Thyroid gland (tissue), 4 donors: ENCODE results near the gene B4GALNT3. TPM values are rescaled to one million over a fixed set of nuclear protein-coding genes. Genes with fewer than 3 reads are reported as not detected.

ENCODE experiments used
- DNase-seq, 2 donors: peaks; one replicate each; pipeline ENCODE4 v3.0.0-alpha.2; 2019
- H3K27ac ChIP-seq, 3 donors: fragments of 200-600 bp; sonication (generic); 1 replicate in 2 of 3; 2 replicates in 1 of 3; pipeline ENCODE4 v1.5.1; 2016 to 2019; ENCODE audit warnings: mild to moderate bottlenecking in 1 of 3, moderate library complexity in 1 of 3
- H3K27me3 ChIP-seq: fragments of 200-600 bp; sonication (generic); one replicate; pipeline ENCODE4 v1.5.1; 2019
- H3K36me3 ChIP-seq, 2 donors: fragments of 200-600 bp; sonication (generic); one replicate each; pipeline ENCODE4 v1.5.1; 2016 to 2019
- H3K4me1 ChIP-seq, 2 donors: fragments of 200-600 bp; sonication (generic); one replicate each; pipeline ENCODE4 v1.5.1; 2017 to 2019
- H3K4me3 ChIP-seq, 3 donors: fragments of 200-600 bp; sonication (generic); replicated peaks in 1 of 3; 1 replicate in 2 of 3; 2 replicates in 1 of 3; pipeline ENCODE4 v1.5.1; 2016; ENCODE audit warnings: mild to moderate bottlenecking in 1 of 3
- H3K9me3 ChIP-seq: fragments of 200-600 bp; sonication (generic); one replicate; pipeline ENCODE4 v1.5.1; 2017
- POLR2A ChIP-seq, 2 donors: fragments of 450-650 bp; IDR thresholded peaks; one replicate each; pipeline ENCODE4 v1.6.1; 2017; ENCODE audit warnings: antibody characterized with exemption in 2 of 2, mild to moderate bottlenecking in 2 of 2, moderate library complexity in 1 of 2
- WGBS, 2 donors: methylation state at CpG; one replicate each; pipeline ENCODE4 v1.1.5; 2017; 5-methylcytosine and 5-hydroxymethylcytosine counted together
- intact Hi-C: fragments of 100-400 bp; cut with DNase I; formaldehyde crosslinking; loops from one replicate; pipeline ENCODE4 v1.15.1; 2023
- total RNA-seq, 4 donors: library from RNA; depleted of rRNA; stranded (reverse); fragments of >200 nt; gene quantifications; one replicate each; pipeline ENCODE4 v1.2.3, GENCODE V29; 2016
- TF ChIP-seq, protein P1 (sequence below), 6 experiments: fragments of 200-600 bp in 3 of 6; fragments of 450-650 bp in 3 of 6; sonication (generic) in 3 of 6; IDR thresholded peaks; one replicate each; pipeline ENCODE4 v1.5.1; 2016 to 2019; ENCODE audit warnings: antibody characterized with exemption in 6 of 6, mild to moderate bottlenecking in 2 of 6, inconsistent platforms in 1 of 6, moderate library complexity in 1 of 6

The B4GALNT3 gene
- total RNA-seq, 4 donors from 2014 or later = 3.9 to 6.6 (median 5.6) TPM

DNA sequence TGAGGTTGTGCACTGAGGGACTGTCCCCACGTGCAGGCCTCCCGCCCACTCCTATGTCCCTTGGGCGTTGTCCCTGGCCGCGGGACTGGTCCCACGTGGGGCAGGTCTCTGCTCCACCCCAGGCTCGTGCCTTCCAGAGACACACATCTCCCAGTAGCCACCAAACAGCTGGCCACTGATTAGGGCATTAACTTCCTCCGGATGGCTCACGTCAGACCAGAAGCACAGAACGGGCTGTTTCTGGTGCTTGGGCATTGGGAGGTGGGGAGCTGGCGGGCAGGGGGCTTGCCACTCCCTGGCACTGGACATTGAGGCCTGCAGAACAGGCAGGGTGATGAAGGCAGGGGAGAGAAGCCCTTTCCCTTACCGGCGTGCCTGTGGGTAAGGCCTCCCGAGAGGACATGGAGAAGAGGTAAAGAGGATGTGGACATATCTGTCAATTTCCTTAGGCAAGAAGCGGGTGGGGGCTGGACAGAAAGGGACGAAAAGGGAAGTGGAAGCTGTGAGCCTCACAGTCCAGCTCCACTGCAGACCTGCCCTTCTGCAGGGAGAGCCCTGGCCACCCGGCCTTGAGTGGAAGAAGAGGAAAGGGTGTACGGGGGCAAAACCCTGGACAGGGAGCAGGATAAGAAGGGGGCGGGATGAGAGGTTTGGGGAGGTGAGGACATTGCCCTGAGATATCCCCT, 102.3 kb downstream of the B4GALNT3 start:
- TF ChIP-seq, protein P1, sequence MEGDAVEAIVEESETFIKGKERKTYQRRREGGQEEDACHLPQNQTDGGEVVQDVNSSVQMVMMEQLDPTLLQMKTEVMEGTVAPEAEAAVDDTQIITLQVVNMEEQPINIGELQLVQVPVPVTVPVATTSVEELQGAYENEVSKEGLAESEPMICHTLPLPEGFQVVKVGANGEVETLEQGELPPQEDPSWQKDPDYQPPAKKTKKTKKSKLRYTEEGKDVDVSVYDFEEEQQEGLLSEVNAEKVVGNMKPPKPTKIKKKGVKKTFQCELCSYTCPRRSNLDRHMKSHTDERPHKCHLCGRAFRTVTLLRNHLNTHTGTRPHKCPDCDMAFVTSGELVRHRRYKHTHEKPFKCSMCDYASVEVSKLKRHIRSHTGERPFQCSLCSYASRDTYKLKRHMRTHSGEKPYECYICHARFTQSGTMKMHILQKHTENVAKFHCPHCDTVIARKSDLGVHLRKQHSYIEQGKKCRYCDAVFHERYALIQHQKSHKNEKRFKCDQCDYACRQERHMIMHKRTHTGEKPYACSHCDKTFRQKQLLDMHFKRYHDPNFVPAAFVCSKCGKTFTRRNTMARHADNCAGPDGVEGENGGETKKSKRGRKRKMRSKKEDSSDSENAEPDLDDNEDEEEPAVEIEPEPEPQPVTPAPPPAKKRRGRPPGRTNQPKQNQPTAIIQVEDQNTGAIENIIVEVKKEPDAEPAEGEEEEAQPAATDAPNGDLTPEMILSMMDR (IDR thresholded peaks at IDR 0.05) = no peak
- no peak for TF ChIP-seq POLR2A (IDR thresholded peaks at IDR 0.05)
- Histone ChIP-seq H3K36me3 (no peaks in the 10 kb centered on the region), H3K4me3 (no peak overlapping the region), H3K4me1 (no peaks in the 10 kb centered on the region), H3K9me3 (no peaks in the 10 kb centered on the region), H3K27ac (no peak overlapping the region), H3K27me3 (no peaks in the 10 kb centered on the region)
- no peak for DNase-seq
- intact Hi-C loops = loop anchor here (10.0 kb wide), 1 partner anchor 533 kb away; no protein-coding TSS in a partner anchor
- 71 to 75% methylated on average over 18 to 19 of the region's 19 CpGs for WGBS, 2 donors

DNA sequence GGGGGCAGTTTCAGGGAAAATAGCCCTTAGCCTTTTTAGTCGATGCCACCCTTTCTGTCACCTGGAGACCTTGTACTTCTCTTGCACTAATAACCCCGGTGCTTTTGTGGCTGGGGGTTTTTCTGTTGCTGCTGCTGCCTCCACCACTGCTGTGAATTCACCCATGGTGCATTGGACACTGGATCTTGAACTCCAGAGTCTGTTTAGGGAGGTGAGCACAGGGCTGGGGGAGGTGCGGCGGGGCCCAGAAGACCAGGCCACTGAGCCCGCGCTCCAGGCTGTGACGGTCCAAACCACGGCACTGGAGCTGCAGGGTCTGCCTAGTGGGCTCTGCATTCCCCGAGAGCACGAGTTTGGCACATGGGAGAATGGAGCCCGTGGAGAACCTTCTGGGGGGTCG, 102.9 kb downstream of the B4GALNT3 start:
- WGBS, 2 donors = 89 to 97% methylated on average over 11 to 12 of the region's 12 CpGs
- H3K4me3 ChIP-seq = no peak overlapping the region

DNA sequence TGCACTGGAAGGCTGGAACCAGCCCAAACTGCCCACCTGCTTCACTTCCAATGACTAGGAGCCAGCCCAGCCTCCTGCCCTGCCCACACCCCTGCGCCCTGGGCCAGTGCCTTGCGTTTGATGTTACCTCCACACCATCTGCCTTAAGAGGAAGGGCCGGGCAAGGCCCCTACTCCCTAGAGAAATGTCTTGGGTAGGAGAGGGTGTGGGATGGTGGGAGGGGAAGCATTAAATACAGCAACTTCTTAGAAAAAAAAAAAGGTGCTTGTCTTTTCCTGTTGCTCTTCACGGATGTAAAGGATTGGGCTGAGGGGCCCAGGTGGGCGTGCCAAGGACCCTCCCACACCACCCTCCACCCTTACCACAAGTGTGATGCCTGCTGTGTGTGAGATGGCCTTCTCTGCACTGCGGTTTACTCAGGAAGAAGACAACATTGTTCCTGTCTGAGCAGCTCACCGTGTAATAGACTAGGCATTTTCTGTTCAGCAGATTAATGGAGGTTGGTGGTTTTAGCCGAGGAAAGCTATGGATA, 103.6 kb downstream of the B4GALNT3 start:
- Histone ChIP-seq H3K4me1 (no peaks in the 10 kb centered on the region), H3K4me3 (no peak overlapping the region), H3K36me3 (no peaks in the 10 kb centered on the region), H3K27ac (no peak overlapping the region), H3K27me3 (peaks cover 2% of the 10 kb centered on the region), H3K9me3 (no peaks in the 10 kb centered on the region)
- WGBS, 2 donors = 63 to 65% methylated on average over 8 of the region's 8 CpGs
- no peak for DNase-seq
- intact Hi-C loops = loop anchor here (10.0 kb wide), 1 partner anchor 531 kb away; no protein-coding TSS in a partner anchor
- no peak for TF ChIP-seq POLR2A (IDR thresholded peaks at IDR 0.05)
- TF ChIP-seq, protein P1 (IDR thresholded peaks at IDR 0.05) = no peak

More for the DNA sequence above, 102.9 kb downstream of the B4GALNT3 start:
- Histone ChIP-seq H3K36me3 (no peaks in the 10 kb centered on the region), H3K4me1 (no peaks in the 10 kb centered on the region), H3K9me3 (no peaks in the 10 kb centered on the region), H3K27ac (no peak overlapping the region), H3K27me3 (no peaks in the 10 kb centered on the region)
- DNase-seq = no peak
- TF ChIP-seq POLR2A (IDR thresholded peaks at IDR 0.05) = no peak
- TF ChIP-seq, protein P1 (IDR thresholded peaks at IDR 0.05) = no peak
- intact Hi-C loops = loop anchor here (10.0 kb wide), 1 partner anchor 532 kb away; no protein-coding TSS in a partner anchor

DNA sequence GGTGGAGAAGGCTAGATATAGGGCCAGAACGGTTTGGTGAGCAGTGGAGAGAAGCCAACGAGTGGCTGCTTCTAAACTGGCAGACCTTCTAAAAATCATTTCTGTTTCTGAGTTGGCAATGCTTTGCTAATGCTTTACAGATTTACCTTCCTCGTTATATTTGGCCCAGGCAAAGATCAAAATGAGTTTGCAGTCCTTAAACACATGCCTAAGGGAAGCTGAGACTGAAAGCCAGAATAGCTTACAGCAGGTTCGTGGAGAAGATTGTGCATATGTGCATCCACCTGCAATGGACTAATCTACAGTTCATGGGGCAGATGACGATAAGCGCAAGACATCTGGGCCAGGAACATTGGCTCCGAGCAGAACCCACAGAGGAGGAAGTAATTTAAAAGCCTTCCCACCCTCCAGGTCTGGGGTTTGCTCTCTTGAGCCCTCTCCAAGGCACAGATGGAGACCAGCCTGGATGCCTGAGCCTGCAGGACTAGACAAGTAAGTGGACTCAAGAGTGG, 104.1 kb downstream of the B4GALNT3 start:
- DNase-seq = no peak
- TF ChIP-seq, protein P1 (IDR thresholded peaks at IDR 0.05) = no peak
- no peak for TF ChIP-seq POLR2A (IDR thresholded peaks at IDR 0.05)
- no peaks in the 10 kb centered on the region for H3K9me3 ChIP-seq
- H3K4me1 ChIP-seq = no peaks in the 10 kb centered on the region
- no peak overlapping the region for H3K4me3 ChIP-seq
- intact Hi-C loops = loop anchor here (10.0 kb wide), 1 partner anchor 531 kb away; no protein-coding TSS in a partner anchor
- peaks cover 3% of the 10 kb centered on the region for H3K27me3 ChIP-seq
- no peak overlapping the region for H3K27ac ChIP-seq
- 67 to 72% methylated on average over 7 of the region's 7 CpGs for WGBS, 2 donors
- no peaks in the 10 kb centered on the region for H3K36me3 ChIP-seq

DNA sequence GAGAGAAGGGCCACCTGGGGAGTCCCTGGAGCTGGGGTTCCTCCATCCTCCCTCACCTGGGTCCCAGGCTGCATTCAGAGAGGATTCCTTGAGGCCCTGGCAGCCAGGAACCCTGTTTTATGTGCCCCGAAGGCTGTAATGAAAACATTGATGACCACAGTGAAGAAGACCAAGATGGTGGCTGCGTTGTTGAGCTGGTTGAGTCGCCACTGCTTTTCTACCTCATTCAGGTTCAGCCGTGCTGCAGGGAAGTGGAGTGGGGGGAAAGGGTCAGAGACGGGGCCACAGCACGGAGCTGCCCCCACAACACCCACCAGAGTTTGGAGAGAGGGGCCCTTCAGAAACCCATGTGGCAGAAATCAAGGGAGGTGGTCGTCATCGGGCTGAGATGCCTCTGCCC, 105.4 kb downstream of the B4GALNT3 start:
- Histone ChIP-seq H3K4me1 (peaks cover 7 to 8% of the 10 kb centered on the region in 2 donors), H3K4me3 (no peak overlapping the region), H3K36me3 (no peaks in the 10 kb centered on the region), H3K27ac (no peak overlapping the region), H3K9me3 (no peaks in the 10 kb centered on the region), H3K27me3 (peaks cover 3% of the 10 kb centered on the region)
- no peak for DNase-seq
- WGBS, 2 donors = 94% methylated on average over 7 to 8 of the region's 8 CpGs
- TF ChIP-seq, protein P1 (IDR thresholded peaks at IDR 0.05) = no peak
- no peak for TF ChIP-seq POLR2A (IDR thresholded peaks at IDR 0.05)
- intact Hi-C loops = loop anchor here (5.0 to 10.0 kb wide), 3 partner anchors 187 to 530 kb away; partner anchors contain the start of gene WNK1
